Measurements from ENCODE around the gene CD300H.

DNA sequence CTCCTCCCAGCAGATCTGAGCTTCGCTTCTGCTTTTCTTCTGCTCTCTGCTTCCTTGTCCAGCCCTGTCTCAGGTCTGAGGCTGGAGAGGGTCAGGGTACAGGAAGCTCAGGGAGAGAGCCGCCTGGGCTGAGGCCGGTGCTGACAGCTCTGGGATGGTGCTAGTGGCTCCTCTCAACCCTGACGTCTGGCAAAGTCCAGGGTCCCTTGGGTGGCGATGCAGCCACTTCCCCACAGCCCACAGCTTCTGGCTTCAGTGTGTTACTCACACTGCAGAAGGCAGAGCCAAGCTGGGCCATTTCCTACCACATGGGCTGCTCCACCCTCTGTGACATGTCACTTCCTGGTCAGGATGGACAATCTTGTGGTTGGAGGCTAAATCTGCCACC is 21.5 kb downstream of the CD300H start, which contains the start of gene CD300C:
- TF ChIP-seq ZFP30 (CRISPR knock-in tag; IDR thresholded peaks at IDR 0.05) = no peak
- no peak for TF ChIP-seq ZNF70 (CRISPR knock-in tag; IDR thresholded peaks at IDR 0.05)
- TF ChIP-seq, protein P1, sequence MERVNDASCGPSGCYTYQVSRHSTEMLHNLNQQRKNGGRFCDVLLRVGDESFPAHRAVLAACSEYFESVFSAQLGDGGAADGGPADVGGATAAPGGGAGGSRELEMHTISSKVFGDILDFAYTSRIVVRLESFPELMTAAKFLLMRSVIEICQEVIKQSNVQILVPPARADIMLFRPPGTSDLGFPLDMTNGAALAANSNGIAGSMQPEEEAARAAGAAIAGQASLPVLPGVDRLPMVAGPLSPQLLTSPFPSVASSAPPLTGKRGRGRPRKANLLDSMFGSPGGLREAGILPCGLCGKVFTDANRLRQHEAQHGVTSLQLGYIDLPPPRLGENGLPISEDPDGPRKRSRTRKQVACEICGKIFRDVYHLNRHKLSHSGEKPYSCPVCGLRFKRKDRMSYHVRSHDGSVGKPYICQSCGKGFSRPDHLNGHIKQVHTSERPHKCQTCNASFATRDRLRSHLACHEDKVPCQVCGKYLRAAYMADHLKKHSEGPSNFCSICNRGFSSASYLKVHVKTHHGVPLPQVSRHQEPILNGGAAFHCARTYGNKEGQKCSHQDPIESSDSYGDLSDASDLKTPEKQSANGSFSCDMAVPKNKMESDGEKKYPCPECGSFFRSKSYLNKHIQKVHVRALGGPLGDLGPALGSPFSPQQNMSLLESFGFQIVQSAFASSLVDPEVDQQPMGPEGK (CRISPR knock-in tag; IDR thresholded peaks at IDR 0.05; ENCODE audit: borderline replicate concordance) = no peak
- TF ChIP-seq, protein P2, sequence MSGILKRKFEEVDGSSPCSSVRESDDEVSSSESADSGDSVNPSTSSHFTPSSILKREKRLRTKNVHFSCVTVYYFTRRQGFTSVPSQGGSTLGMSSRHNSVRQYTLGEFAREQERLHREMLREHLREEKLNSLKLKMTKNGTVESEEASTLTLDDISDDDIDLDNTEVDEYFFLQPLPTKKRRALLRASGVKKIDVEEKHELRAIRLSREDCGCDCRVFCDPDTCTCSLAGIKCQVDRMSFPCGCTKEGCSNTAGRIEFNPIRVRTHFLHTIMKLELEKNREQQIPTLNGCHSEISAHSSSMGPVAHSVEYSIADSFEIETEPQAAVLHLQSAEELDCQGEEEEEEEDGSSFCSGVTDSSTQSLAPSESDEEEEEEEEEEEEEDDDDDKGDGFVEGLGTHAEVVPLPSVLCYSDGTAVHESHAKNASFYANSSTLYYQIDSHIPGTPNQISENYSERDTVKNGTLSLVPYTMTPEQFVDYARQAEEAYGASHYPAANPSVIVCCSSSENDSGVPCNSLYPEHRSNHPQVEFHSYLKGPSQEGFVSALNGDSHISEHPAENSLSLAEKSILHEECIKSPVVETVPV (CRISPR knock-in tag; IDR thresholded peaks at IDR 0.05) = no peak
- no peak for TF ChIP-seq ZC3H10 (CRISPR knock-in tag; IDR thresholded peaks at IDR 0.05)
- TF ChIP-seq ZNF8 (CRISPR knock-in tag; IDR thresholded peaks at IDR 0.05) = no peak
- TF ChIP-seq, protein P3, sequence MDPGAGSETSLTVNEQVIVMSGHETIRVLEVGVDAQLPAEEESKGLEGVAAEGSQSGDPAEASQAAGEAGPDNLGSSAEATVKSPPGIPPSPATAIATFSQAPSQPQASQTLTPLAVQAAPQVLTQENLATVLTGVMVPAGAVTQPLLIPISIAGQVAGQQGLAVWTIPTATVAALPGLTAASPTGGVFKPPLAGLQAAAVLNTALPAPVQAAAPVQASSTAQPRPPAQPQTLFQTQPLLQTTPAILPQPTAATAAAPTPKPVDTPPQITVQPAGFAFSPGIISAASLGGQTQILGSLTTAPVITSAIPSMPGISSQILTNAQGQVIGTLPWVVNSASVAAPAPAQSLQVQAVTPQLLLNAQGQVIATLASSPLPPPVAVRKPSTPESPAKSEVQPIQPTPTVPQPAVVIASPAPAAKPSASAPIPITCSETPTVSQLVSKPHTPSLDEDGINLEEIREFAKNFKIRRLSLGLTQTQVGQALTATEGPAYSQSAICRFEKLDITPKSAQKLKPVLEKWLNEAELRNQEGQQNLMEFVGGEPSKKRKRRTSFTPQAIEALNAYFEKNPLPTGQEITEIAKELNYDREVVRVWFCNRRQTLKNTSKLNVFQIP (CRISPR knock-in tag; IDR thresholded peaks at IDR 0.05; ENCODE audit: borderline replicate concordance, low read depth) = no peak
- no peak for TF ChIP-seq ZNF565 (CRISPR knock-in tag; conservative IDR thresholded peaks at IDR 0.05; ENCODE audit: low read depth)
- TF ChIP-seq TCF4 (CRISPR knock-in tag; IDR thresholded peaks at IDR 0.05; ENCODE audit: borderline replicate concordance) = no peak
- TF ChIP-seq ZFP3 (CRISPR knock-in tag; IDR thresholded peaks at IDR 0.05) = no peak
- TF ChIP-seq PPARA (CRISPR knock-in tag; IDR thresholded peaks at IDR 0.05; ENCODE audit: borderline replicate concordance) = no peak
- TF ChIP-seq CSDC2 (CRISPR knock-in tag; IDR thresholded peaks at IDR 0.05) = no peak
